Renal pelvis (tissue), 4 donors: ENCODE data around the gene FADD. TPM values are rescaled to one million over a fixed set of nuclear protein-coding genes. Genes with fewer than 3 reads are reported as not detected.

Experiments used
- DNase-seq: peaks from one replicate; pipeline ENCODE4 v3.0.0-alpha.2; 2013
- polyA plus RNA-seq, 3 donors: library from polyadenylated mRNA; unstranded; fragments of 120-200 nt; gene quantifications; one replicate each; pipeline ENCODE4 v1.2.1, GENCODE V29; 2013; ENCODE audit not compliant: insufficient read length in 3 of 3

FADD gene
- polyA plus RNA-seq, 3 donors, result 18.7 to 23.3 (median 19.5) TPM

DNA sequence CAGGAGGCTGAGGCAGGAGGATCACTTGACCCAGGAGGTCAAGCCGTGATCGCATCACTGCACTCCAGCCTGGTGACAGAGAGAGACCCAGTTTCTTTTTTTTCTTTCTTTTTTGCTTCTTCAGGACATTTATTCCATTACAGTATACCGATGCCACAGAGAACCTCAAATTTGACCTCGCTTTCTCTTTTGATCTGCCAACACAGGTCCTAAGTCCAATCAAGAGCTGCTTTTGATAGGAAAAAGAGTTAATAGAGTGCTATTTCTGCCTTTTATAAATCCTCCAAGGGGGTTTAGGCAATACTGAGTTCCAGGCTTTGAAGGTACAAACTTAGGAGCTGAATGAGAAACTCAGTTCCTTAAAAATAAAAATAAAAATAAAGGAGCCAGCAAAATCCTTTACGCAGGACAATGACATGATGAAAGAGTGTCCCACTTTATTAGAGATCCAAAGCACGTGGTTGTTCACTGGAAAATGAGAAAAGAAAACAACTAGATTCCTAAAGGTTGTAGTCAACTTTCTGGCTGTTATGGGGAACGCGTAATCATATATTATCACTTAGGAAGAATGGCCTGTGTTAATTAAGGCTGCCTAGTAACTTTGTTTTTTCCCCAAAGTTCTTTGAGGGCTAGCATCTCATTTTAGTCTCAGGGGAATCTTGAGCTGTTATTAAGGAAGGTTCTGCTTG lies 27.2 kb downstream of the FADD start:
- DNase-seq, result no peak

DNA sequence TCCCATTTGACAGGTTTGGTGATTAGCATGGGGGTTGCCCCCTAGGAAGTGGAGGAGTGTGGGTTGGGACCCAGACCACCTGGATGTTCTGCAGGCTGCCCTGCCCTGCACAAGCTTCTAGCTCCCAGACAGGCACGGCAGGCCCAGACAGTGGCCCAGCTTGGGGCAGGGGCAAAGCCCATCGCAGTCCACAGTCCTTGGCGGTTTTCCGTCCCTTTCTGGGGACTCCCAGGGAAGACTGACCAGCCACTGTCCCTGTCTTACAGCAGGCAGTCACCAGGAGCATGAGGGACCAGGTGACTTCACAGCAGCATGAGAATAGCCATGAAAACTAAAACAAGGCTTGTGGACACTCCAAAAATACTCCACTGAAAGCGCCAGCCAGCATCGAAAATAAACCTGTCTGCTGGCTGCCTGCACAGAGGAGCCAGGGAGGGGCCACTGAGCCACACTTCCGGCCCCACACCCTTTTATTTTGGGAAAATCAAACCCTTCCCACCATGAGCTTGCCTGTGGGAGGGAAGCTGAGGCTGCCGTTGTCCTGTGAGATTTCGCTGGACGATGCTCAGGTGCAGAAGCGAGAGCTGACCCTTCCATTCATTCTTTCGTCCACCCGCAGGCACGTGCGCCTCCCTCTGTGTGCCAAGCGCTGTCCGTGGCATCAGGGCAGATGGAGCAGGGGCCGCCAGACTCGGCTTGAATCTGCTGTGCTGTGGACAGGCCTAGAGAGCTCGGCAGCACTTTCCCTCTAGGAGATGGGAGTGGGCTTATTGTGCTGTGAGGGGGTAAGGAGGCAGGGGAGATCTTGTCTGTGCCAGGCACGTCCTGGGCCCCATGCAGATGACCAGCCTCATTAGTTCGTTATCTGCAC lies 28.0 kb downstream of the FADD start:
- DNase-seq, result no peak

DNA sequence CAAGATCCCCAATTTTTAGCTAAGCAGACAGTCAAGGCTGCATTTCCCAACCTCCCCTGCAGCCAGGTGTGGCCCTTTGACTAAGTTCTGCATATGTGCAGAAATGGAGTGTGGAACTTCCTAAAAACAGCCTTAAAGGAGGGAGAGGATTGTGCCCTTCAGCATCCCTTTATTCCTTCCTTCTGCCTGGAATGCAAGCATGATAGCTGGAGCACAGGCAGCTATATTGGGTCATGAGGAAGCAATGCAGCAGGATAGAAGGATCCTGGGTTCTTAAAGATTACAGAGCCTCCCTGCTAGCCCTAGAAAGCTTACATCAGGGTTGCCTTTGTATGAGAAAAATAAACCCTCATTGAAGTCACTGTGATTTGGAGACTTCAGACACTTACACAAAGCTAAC lies 29.9 kb downstream of the FADD start:
- DNase-seq, result no peak

DNA sequence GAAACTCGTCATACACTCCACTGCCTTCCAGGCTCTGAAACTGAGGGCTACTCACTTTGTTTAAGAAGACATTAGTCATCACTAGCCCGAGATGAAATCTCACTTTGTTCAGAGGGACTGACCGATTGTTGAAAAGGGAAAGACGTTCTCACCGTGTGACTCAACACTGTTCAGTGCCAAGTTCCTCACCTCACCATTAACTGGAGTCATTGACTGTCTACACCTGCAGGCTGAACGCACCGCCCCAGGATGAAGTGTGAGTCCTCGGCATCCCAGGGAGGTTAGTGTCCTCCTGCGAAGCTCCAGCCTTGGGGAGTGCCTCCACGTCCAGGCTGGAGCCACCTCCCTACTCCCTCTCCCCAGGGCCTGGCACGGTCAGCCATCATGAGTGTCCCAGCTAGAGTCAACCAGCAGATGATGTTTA lies 30.4 kb downstream of the FADD start:
- DNase-seq, result no peak

DNA sequence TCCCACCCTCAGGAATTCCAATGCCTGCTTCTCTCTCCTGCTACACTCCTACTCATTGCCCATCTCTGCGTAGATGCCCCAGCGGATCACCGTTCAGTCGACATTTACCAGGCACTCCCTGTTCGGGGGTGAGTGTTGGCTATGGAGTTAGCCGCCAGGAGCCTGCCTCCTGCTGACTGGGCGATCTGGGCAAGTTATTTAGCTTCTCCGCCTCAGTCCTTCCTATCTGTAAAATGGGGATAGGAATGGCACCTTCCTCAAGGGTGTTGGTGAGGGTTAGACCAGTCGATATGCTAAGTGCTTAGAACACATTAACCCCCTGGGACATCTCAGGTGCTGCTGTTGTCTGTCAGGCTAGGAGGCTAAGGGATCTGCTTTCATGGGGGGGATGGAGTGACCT lies 30.9 kb downstream of the FADD start:
- DNase-seq, result no peak

DNA sequence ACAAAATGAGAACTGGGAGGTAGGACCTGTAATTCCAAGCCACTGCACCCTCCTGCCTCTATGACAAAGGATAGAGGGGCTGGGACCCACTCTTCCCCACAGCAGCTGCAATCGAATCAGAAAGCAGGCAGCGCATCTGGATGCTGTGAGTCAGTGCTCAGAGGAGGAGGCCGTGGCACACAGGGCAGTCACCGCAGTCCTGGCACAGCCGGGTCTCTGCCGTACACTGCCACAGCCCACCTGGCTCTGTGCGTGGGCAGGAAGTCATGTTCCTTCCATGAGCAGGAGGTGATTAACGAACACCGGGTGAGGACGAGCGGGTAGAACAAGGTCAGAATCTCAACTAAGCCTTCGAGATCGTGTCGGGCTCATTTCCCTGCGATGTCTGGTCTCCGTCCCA lies 37.2 kb downstream of the FADD start:
- DNase-seq, result no peak

DNA sequence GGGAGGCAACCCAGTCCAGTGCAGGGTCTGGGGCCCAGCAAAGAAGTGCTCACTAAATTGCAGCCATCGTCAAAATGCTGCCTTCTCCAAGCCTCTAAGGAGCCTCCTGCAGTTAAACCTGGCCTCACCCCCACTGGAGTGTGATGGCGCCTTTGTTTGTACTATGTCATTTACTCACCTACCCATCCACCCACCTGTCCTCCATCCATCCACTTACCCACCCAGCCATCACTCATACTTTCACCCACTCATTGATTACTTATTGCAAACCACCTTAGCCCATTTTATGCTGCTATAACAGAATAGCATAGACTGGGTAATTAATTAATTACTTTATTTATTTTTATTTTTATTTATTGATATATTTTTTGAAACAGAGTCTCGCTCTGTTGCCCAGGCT lies 38.6 kb downstream of the FADD start:
- DNase-seq, result no peak

DNA sequence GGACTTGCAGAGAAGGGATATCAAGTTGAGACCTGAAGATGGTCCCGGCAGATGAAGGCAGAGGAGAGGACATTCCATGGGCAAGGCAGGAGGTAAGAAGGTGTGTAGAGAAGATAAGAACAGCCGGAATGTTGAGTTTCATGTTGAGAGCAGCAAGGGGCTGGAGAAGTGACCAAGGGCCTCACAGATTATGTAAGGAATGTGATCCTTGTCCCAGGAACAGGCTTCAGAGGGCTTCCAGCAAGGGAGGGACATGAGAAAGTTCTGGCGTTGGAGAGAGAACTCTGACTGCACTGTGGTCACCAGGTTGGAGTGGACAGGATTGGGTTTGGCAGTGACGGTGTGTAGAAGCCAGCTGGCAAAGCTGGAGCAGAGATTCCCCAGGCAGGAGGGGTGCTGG lies 39.8 kb downstream of the FADD start:
- no peak for DNase-seq

DNA sequence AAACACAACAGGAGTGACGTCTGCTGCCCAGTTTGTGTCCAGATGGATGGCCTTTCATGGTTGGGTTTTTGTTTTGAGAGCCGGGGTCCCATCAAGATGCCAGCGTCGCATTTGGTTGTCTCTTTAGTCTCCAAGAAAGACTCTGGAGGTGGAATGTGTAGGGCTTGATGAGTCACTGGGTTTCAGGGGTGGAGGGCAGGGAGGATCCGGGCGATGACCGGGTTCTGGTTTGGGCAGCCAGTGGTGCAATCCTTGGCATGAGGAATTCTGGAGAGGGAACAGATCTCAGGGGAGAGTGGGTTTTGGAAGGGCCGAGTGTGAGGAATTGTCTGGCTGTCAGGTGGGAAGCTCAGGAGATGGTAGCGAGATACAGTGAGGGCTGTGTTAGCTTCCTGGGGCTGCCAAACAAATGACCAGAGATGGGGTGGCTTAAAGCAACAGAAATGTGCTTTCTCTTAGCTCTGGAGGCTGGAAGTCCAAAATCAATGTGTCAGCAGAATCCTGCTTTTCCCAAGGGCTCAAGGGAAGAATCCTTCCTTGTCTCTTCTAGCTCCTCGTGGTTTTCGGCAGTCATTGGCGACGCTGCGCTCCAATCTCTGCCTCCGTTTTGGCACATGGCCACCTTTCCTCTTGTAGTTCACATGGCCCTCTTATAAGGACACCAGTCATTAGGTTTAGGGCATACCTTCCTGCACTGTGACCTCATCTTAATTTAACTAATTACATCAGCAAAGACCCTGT lies 41.0 kb downstream of the FADD start:
- DNase-seq, result no peak

DNA sequence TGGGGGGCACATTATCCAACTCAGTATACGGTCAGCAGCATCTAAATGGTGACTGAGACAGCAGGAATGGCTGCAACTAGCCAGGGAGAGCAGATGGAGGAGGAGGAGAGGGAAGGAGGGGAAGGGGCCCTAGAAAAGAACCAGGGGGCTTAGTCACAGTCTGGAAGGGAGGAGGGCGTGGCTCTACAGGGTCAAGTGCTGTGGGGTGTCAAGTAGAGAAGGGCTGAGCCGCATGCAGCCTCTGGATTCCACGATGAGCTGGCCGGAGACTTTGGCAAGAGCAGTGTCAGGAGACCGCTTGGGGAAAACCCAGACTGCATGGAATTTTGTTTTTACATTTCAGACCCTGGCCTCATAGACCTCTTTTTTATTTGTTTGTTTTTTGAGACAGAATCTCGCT lies 41.6 kb downstream of the FADD start:
- no peak for DNase-seq

DNA sequence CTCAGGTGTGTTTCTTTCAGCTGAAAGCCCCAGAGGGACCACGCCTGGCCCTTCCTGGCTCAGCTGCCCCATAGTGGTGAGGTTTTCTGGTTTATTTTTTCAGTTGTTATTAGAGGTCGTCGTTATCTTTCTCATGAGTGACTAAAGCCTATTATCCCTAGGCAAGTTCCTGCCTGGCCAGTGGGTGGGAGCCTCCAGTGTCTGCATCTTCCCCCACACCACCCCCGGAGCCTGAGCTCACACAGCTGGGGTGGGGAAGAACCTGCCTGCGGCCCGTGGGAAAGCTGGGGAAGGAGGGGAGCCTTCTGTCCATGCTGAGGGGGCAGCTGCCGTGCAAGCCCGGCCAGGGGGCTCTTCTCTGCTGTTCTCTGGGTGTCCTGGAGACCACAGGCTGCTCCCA lies 43.1 kb downstream of the FADD start:
- no peak for DNase-seq

DNA sequence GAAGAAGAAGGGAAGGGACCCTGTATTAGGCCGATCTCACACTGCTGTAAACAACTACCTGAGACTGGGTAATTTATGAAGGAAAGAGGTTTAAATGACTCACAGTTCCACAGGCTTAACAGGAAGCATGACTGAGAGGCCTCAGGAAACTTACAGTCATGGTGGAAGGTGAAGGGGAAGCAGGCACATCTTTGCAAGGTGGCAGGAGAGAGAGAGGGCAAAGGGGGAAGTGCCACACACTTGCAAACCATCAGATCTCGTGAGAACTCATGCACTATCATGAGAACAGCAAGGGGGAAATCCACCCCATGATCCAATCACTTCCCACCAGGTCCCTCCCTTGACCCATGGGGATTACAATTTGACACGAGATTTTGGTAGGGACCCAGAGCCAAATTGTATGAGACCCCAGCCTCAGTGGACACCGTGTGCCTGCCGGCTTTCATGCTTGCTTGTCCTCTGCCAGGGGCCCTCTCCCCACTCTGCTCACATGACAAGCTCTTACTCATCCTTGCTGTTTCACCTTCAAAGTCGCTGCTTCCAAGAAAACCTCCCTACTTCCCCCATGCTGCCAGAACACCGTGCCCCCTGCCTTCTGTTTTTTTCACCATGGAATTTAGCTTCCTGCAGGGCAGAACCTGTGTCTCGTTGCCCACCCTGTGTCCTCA lies 44.1 kb downstream of the FADD start:
- DNase-seq, result no peak

DNA sequence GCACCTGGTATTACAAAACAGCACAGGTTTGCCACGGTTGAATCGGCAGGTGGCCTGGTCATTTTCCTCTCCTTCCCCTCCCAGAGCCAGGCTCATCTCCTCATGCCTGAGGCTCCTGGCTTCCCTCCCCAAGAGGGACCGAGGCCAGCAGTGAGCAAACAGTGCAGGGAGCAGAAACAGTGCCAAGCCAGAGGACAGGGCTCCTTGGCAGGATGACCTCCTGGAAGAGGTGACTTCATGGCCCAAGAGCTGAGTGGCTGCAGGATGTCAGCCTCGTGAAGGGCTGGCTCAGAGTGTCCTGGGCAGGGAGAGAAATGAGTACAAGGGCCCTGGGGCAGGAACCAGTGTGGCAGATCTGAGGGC lies 44.6 kb downstream of the FADD start:
- DNase-seq, result no peak

DNA sequence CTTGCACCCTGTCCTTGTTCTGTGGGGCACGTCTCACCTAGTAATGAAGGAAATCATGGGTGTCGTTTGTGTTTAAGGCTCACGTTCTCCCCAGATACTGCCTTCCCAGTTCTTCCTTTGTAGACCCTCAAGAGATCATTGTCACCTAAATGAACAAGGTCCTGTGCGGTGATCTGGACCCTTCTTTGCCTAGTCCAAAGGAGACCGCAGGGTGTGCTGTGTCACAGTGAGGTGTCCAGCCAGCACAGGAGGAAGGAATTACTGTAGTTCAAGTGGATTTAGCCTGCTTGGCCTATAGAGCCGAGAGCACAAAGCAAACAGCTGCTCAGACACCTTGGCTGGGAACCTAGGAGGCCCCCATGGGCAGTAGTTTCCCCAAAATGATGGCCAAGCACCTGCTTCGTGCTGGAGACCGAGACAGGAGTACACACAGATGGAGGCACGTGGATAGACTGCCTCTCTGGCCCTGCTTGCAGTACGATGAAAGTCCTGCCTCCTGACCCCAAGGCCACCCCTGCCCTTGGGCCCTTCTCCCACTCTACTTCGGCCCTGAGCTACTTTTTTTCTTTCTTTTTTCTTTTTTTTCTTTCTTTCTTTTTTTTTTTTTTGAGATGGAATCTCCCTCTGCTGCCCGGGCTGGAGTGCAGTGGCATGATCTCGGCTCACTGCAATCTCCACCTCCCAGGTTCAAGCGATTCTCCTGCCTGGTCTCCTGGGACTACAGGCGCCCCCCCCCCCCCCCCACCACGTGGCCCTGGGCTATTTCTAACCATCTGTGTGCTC lies 48.0 kb downstream of the FADD start:
- DNase-seq, result no peak

DNA sequence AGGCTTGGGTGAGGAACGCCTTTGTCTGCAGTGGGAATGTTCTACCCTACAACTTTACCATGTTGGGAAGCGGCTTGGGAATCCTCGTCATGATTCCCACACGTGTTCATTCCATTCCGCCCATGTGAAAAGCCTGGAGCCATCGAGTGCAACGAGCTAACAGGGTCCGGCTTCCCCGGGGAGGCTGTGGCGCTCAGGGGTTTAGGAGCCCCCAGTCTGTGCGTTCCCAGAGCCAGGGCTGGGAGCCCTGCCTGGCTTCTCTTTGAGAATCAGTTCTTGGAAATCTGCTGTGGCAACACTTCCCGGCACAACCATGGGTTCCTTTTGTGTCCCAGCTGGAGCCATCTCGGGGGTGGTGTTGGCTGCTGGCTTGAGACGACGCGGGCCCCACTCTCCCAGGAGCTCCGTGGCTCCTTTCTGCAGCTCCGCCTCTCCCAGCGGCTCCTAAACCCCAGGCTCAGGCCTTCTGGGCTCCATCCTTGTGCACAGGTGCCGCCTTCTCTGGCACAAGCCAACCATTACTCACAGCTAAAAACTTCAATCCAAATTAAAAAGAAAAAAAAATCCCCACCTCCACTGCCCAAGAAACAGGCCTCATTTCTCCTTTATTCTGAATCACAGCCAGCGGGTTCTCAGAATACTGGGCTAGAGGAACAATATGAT lies 48.7 kb downstream of the FADD start:
- DNase-seq, result no peak

DNA sequence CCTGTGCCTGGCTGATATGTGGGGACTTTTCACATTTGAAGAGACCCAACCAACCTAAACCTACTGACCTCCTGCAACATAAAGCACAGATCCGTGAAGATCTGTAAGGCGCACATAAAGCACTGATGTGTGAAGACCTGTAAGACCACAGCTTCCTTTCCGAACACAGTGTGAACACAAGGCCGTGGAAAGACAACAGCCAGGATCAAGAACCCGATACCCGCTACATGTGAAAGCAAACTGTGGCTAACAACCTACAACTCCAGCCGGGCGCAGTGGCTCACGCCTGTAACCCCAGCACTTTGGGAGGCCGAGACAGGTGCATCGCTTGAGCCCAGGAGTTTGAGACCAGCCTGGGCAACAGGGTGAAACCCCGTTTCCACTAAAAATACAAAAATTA lies 49.7 kb downstream of the FADD start:
- DNase-seq, result no peak

DNA sequence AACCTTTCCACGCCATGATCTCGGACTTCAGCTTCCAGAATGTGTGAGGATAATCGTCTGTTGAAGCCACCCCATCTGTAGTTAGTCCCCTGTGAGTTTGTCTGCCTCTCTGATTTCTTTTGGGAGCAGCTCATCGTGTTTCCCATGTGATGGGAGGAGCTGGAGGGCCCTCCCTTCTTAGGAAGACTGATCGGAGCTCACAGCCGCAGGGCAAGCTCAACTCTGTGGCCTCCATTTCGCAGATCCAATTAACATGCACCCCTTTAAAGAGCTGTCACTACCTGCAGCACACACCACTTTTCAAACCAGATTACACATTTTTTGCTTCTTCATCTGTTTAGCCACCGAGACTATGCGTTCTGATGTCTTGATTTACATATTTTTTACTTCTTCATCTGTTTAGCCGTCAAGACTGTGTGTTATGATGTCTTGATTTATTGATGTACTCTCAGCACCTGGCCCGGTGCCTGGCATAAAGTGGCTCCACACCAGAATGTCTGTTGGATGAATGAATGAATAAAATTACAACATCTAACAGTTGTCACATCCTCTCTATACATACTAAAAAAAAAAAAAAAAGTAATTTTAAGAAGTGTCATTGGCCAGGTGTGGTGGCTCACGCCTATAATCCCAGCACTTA lies 52.5 kb downstream of the FADD start:
- no peak for DNase-seq
